GM23338 (cell line): ENCODE results near the gene RGL1. TPM values are rescaled to one million over a fixed set of nuclear protein-coding genes. Genes with fewer than 3 reads are reported as not detected.

ENCODE experiments used
- ATAC-seq: fragments of 200-7000 bp; cut with Tn5 transposase; 3 replicates; pipeline ENCODE4 v1.9.1; 2020
- DNase-seq: peaks from one replicate; pipeline ENCODE4 v3.0.0-alpha.2; 2015; ENCODE audit warnings: low spot score
- H2AFZ ChIP-seq: fragments of 200-600 bp; sonication (generic); 2 replicates; pipeline ENCODE4 v1.8.0; 2016; ENCODE audit warnings: antibody characterized with exemption, mild to moderate bottlenecking, moderate library complexity
- H3F3A ChIP-seq: fragments of 200-600 bp; sonication (generic); replicated peaks from 2 replicates; pipeline ENCODE4 v1.8.0; 2017; ENCODE audit warnings: antibody characterized with exemption, mixed run types, low read depth
- H3K27ac ChIP-seq: fragments of 200-600 bp; sonication (generic); 2 replicates; pipeline ENCODE4 v1.6.1; 2016; ENCODE audit warnings: low read depth
- H3K27me3 ChIP-seq: fragments of 200-600 bp; sonication (generic); 2 replicates; pipeline ENCODE4 v1.8.0; 2016; ENCODE audit warnings: mild to moderate bottlenecking, mixed run types, moderate library complexity; ENCODE audit not compliant: insufficient read depth
- H3K36me3 ChIP-seq: fragments of 200-600 bp; sonication (generic); 2 replicates; pipeline ENCODE4 v1.8.0; 2016; ENCODE audit warnings: mild to moderate bottlenecking; ENCODE audit not compliant: insufficient read depth
- H3K4me1 ChIP-seq: fragments of 200-600 bp; sonication (generic); 2 replicates; pipeline ENCODE4 v1.8.0; 2016; ENCODE audit warnings: mild to moderate bottlenecking, moderate library complexity; ENCODE audit not compliant: insufficient read depth
- H3K4me2 ChIP-seq: fragments of 200-600 bp; sonication (generic); 2 replicates; pipeline ENCODE4 v1.7.1; 2017; ENCODE audit warnings: mixed run types
- H3K4me3 ChIP-seq: fragments of 200-600 bp; sonication (generic); 2 replicates; pipeline ENCODE4 v1.6.1; 2016; ENCODE audit warnings: mixed run types
- H3K79me2 ChIP-seq: fragments of 200-600 bp; sonication (generic); replicated peaks from 2 replicates; pipeline ENCODE4 v1.8.0; 2017; ENCODE audit warnings: mild to moderate bottlenecking; ENCODE audit not compliant: insufficient read depth
- H3K9me2 ChIP-seq: fragments of 200-600 bp; sonication (generic); 2 replicates; pipeline ENCODE4 v1.8.0; 2017; ENCODE audit not compliant: insufficient read depth
- H4K20me1 ChIP-seq: fragments of 200-600 bp; sonication (generic); replicated peaks from 2 replicates; pipeline ENCODE4 v1.8.0; 2017; ENCODE audit warnings: mild to moderate bottlenecking; ENCODE audit not compliant: insufficient read depth
- H3K27ac Mint-ChIP-seq: 2 replicates; pipeline ENCODE4 v1.8.0; 2020; ENCODE audit warnings: inconsistent platforms, mild to moderate bottlenecking, moderate library complexity, mixed read lengths
- H3K27me3 Mint-ChIP-seq: 3 replicates; pipeline ENCODE4 v1.8.0; 2022; ENCODE audit warnings: low read depth, mild to moderate bottlenecking, moderate library complexity, mixed read lengths, inconsistent platforms; ENCODE audit not compliant: insufficient read depth, poor library complexity
- H3K36me3 Mint-ChIP-seq: 3 replicates; pipeline ENCODE4 v1.8.0; 2021; ENCODE audit warnings: low read depth, mild to moderate bottlenecking, inconsistent platforms, moderate library complexity, mixed read lengths
- H3K4me1 Mint-ChIP-seq: 3 replicates; pipeline ENCODE4 v1.8.0; 2020; ENCODE audit warnings: mild to moderate bottlenecking, inconsistent platforms, mixed read lengths
- H3K4me3 Mint-ChIP-seq: 3 replicates; pipeline ENCODE4 v1.8.0; 2021; ENCODE audit warnings: moderate library complexity, mild to moderate bottlenecking, inconsistent platforms, mixed read lengths
- H3K9me3 Mint-ChIP-seq: 3 replicates; pipeline ENCODE4 v1.8.0; 2020; ENCODE audit warnings: moderate library complexity, mild to moderate bottlenecking, inconsistent platforms, mixed read lengths
- CREB1 ChIP-seq: fragments of 250-450 bp; sonication (Bioruptor Pico); IDR thresholded peaks from 2 replicates; pipeline ENCODE4 v1.5.0; 2020; ENCODE audit warnings: low read depth, mild to moderate bottlenecking, moderate library complexity
- CTCF ChIP-seq, 2 experiments: fragments of 200-600 bp in 1 of 2; sonication (generic) in 1 of 2; conservative IDR thresholded peaks; 2 replicates each; pipeline versions ENCODE4 v1.5.1 to v1.6.1; 2016 to 2017; ENCODE audit warnings: antibody characterized with exemption in 2 of 2, low read depth in 2 of 2, mild to moderate bottlenecking in 2 of 2, moderate library complexity in 1 of 2
- ETS1 ChIP-seq: IDR thresholded peaks from 2 replicates; pipeline ENCODE4 v1.6.1; 2016; ENCODE audit warnings: antibody characterized with exemption
- EZH2 ChIP-seq: fragments of 200-600 bp; sonication (generic); IDR thresholded peaks from one replicate; pipeline ENCODE4 v1.8.0; 2017; ENCODE audit warnings: antibody characterized with exemption, mild to moderate bottlenecking, low read depth; ENCODE audit not compliant: unreplicated experiment
- EZH2phosphoT487 ChIP-seq: fragments of 200-600 bp; sonication (generic); IDR thresholded peaks from one replicate; pipeline ENCODE4 v1.8.1; 2018; ENCODE audit warnings: antibody characterized with exemption; ENCODE audit not compliant: unreplicated experiment
- JUNB ChIP-seq: IDR thresholded peaks from one replicate; pipeline ENCODE4 v1.6.1; 2016; ENCODE audit warnings: antibody characterized with exemption; ENCODE audit not compliant: unreplicated experiment
- NANOG ChIP-seq: IDR thresholded peaks from 2 replicates; pipeline ENCODE4 v1.6.1; 2016; ENCODE audit warnings: antibody characterized with exemption, borderline replicate concordance
- POLR2AphosphoS5 ChIP-seq: IDR thresholded peaks from 2 replicates; pipeline ENCODE4 v1.6.1; 2016; ENCODE audit warnings: antibody characterized with exemption, low read depth
- REST ChIP-seq: IDR thresholded peaks from one replicate; pipeline ENCODE4 v1.6.1; 2018; ENCODE audit warnings: antibody characterized with exemption; ENCODE audit not compliant: unreplicated experiment
- STAT1 ChIP-seq: IDR thresholded peaks from one replicate; pipeline ENCODE4 v1.6.1; 2016; ENCODE audit warnings: antibody characterized with exemption; ENCODE audit not compliant: unreplicated experiment
- ZNF114 ChIP-seq: fragments of 250-450 bp; sonication (Bioruptor Pico); IDR thresholded peaks from 2 replicates; pipeline ENCODE4 v1.5.0; 2020; ENCODE audit warnings: mild to moderate bottlenecking, moderate library complexity
- ZNF331 ChIP-seq: fragments of 250-450 bp; sonication (Bioruptor Pico); IDR thresholded peaks from 2 replicates; pipeline ENCODE4 v1.5.0; 2020; ENCODE audit warnings: low read depth, mild to moderate bottlenecking, moderate library complexity
- ZNF462 ChIP-seq: fragments of 250-450 bp; sonication (Bioruptor Pico); IDR thresholded peaks from 2 replicates; pipeline ENCODE4 v1.5.0; 2020; ENCODE audit warnings: mild to moderate bottlenecking, moderate library complexity
- polyA plus RNA-seq: library from polyadenylated mRNA; unstranded; fragments of >200 nt; fragmentation: Nextera tagmentation; extraction: Ambion mirVana; gene quantifications from 2 replicates; pipeline ENCODE4 v1.2.1, GENCODE V29; 2016
- total RNA-seq: library from RNA; depleted of rRNA; stranded (reverse); fragments of >200 nt; shearing (Covaris generic); gene quantifications from 2 replicates; pipeline ENCODE4 v1.2.3, GENCODE V29; 2014

RGL1 gene
- total and polyA plus RNA-seq, 2 experiments from 2014 or later = 0.91 to 2.6 TPM

- H3K79me2 ChIP-seq = no peaks in the 10 kb centered on the region
- ATAC-seq (no peak), DNase-seq (no peak)
- H2AFZ ChIP-seq = no peak overlapping the region
- H3K27ac Mint-ChIP-seq = no peak overlapping the region
- no peak overlapping the region for H3K4me3 ChIP-seq
- H3K9me3 Mint-ChIP-seq = no peaks in the 10 kb centered on the region
- H3K36me3 ChIP-seq = no peaks in the 10 kb centered on the region
- H3K4me2 ChIP-seq = no peak overlapping the region
- TF ChIP-seq NANOG (no peak), CREB1 (CRISPR knock-in tag) (no peak), POLR2AphosphoS5 (no peak), STAT1 (no peak), CTCF (conservative IDR thresholded peaks at IDR 0.05; ENCODE audit: low read depth in 2 of 2) (no peak), EZH2 (no peak), EZH2phosphoT487 (no peak), ZNF331 (CRISPR knock-in tag) (no peak), JUNB (no peak), ZNF462 (CRISPR knock-in tag) (no peak), ETS1 (no peak), ZNF114 (CRISPR knock-in tag) (no peak), REST (no peak)
- peaks cover 20% of the 10 kb centered on the region for H3K27me3 ChIP-seq
- H3K4me1 ChIP-seq = no peaks in the 10 kb centered on the region
- H3F3A ChIP-seq = no peaks in the 10 kb centered on the region
- no peak overlapping the region for H3K4me3 Mint-ChIP-seq
- no peaks in the 10 kb centered on the region for H3K4me1 Mint-ChIP-seq
- H3K27me3 Mint-ChIP-seq = no peaks in the 10 kb centered on the region
- H3K9me2 ChIP-seq = no peaks in the 10 kb centered on the region; the same call in 1 of the 2 replicates
- H3K36me3 Mint-ChIP-seq = no peaks in the 10 kb centered on the region
- H3K27ac ChIP-seq = no peak overlapping the region
- H4K20me1 ChIP-seq = no peaks in the 10 kb centered on the region
These were observed 147.2 kb downstream of the RGL1 start for GRCh38 chr1:183952101-183952500.
